NB4 (cell line): ENCODE results near the gene SS18.
A peak's percentile ranks its signal among the peaks of the same experiment; 100 is the strongest.

Source experiments
- DNase-seq: peaks from one replicate; pipeline ENCODE4 v3.0.0; 2010; ENCODE audit warnings: low read depth
- H3K4me3 ChIP-seq: one replicate; pipeline ENCODE4 v1.5.1; 2011; ENCODE audit warnings: mild to moderate bottlenecking, low read depth, low read length, moderate library complexity
- CTCF ChIP-seq: IDR thresholded peaks from one replicate; pipeline ENCODE4 v1.5.1; 2012; ENCODE audit warnings: low read depth, low read length
- MAX ChIP-seq: IDR thresholded peaks from 2 replicates; pipeline ENCODE4 v1.6.1; 2011; ENCODE audit warnings: low read depth, low read length
- MYC ChIP-seq: IDR thresholded peaks from 2 replicates; pipeline ENCODE4 v1.6.1; 2011; ENCODE audit warnings: low read depth, low read length
- POLR2A ChIP-seq: IDR thresholded peaks from 2 replicates; pipeline ENCODE4 v1.6.1; 2011; ENCODE audit warnings: mild to moderate bottlenecking; ENCODE audit not compliant: insufficient read length; ENCODE audit errors: extremely low read depth

SS18 gene

GRCh38 chr18:25982153-25982552 is 108.3 kb downstream of the SS18 start:
- no peak for DNase-seq
- TF ChIP-seq MAX, result no peak
- no peak for TF ChIP-seq CTCF
- no peak for TF ChIP-seq MYC
- no peak for TF ChIP-seq POLR2A

GRCh38 chr18:25979369-25980040 is 110.9 kb downstream of the SS18 start:
- no peak overlapping the region for H3K4me3 ChIP-seq
- no peak for DNase-seq
- TF ChIP-seq MAX, result no peak
- no peak for TF ChIP-seq POLR2A
- TF ChIP-seq MYC, result no peak
- TF ChIP-seq CTCF, result no peak

More at GRCh38 chr18:25982153-25982552, 108.3 kb downstream of the SS18 start:
- H3K4me3 ChIP-seq, result no peak overlapping the region

GRCh38 chr18:25976554-25976953 is 113.9 kb downstream of the SS18 start:
- no peak overlapping the region for H3K4me3 ChIP-seq
- no peak for TF ChIP-seq MAX
- no peak for TF ChIP-seq POLR2A
- TF ChIP-seq CTCF, result no peak
- TF ChIP-seq MYC, result no peak

GRCh38 chr18:25974630-25975077 is 115.8 kb downstream of the SS18 start:
- peak; percentile 16 for DNase-seq
- TF ChIP-seq CTCF, result no peak
- no peak for TF ChIP-seq POLR2A
- no peak for TF ChIP-seq MYC
- no peak for TF ChIP-seq MAX
- no peak overlapping the region for H3K4me3 ChIP-seq

More at GRCh38 chr18:25976554-25976953, 113.9 kb downstream of the SS18 start:
- no peak for DNase-seq
